Keratinocyte (primary cell): ENCODE results near the gene RABEP1.

ENCODE experiments used
- CTCF ChIP-seq, 3 experiments: IDR thresholded peaks in 1 of 3; conservative IDR thresholded peaks in 1 of 3; optimal IDR thresholded peaks in 1 of 3; 2 replicates in 2 of 3; 3 replicates in 1 of 3; pipeline versions ENCODE3 to v1.5.1; 2011; ENCODE audit warnings: low read length in 3 of 3, mild to moderate bottlenecking in 3 of 3, moderate library complexity in 2 of 3, control low read depth in 1 of 3, inconsistent platforms in 1 of 3; ENCODE audit not compliant: insufficient read depth in 2 of 3; ENCODE audit errors: extremely low read depth in 1 of 3
- EZH2 ChIP-seq: IDR thresholded peaks from one replicate; pipeline ENCODE4 v1.6.1; 2012; ENCODE audit warnings: inconsistent platforms, mild to moderate bottlenecking, low read length, moderate library complexity

GRCh38 chr17:5254903-5255521, 27.1 kb upstream of the RABEP1 start:
- TF ChIP-seq CTCF (optimal IDR thresholded peaks at IDR 0.05 in 1 of 3, IDR thresholded peaks at IDR 0.05 in 1 of 3, conservative IDR thresholded peaks at IDR 0.05 in 1 of 3; ENCODE audit: extremely low read depth in 1 of 3, insufficient read depth in 2 of 3, low read length in 3 of 3) (no peak), EZH2 (no peak)
